Karpas-422 (cell line): Measurements from ENCODE around the gene FOLR1. TPM values are rescaled to one million over a fixed set of nuclear protein-coding genes. Genes with fewer than 3 reads are reported as not detected.
"Not testable (repeated sequence)": the region's sequence is repeated elsewhere in the genome, so short reads cannot be mapped to it uniquely, and the experiment has no call there.

Experiments used
- DNase-seq: peaks from one replicate; pipeline ENCODE4 v3.0.0-alpha.2; 2015
- H2AFZ ChIP-seq: fragments of 200-600 bp; sonication (generic); 2 replicates; pipeline ENCODE4 v1.6.1; 2014; ENCODE audit warnings: antibody characterized with exemption, low read length, mixed read lengths
- H3K27ac ChIP-seq: fragments of 200-600 bp; sonication (generic); 2 replicates; pipeline ENCODE4 v1.5.1; 2014; ENCODE audit warnings: mild to moderate bottlenecking, low read length, moderate library complexity
- H3K27me3 ChIP-seq: fragments of 200-600 bp; sonication (generic); 2 replicates; pipeline ENCODE4 v1.6.1; 2014; ENCODE audit warnings: low read length, mixed read lengths
- H3K36me3 ChIP-seq: fragments of 200-600 bp; sonication (generic); 2 replicates; pipeline ENCODE4 v1.6.1; 2014; ENCODE audit warnings: low read length, mixed read lengths; ENCODE audit not compliant: insufficient read depth
- H3K4me1 ChIP-seq: fragments of 200-600 bp; sonication (generic); 2 replicates; pipeline ENCODE4 v1.6.1; 2014; ENCODE audit warnings: mild to moderate bottlenecking, low read length, mixed read lengths
- H3K4me2 ChIP-seq: fragments of 200-600 bp; sonication (generic); 2 replicates; pipeline ENCODE4 v1.6.1; 2014; ENCODE audit warnings: low read length, low read depth, mild to moderate bottlenecking; ENCODE audit not compliant: poor library complexity, severe bottlenecking
- H3K4me3 ChIP-seq: fragments of 200-600 bp; sonication (generic); 2 replicates; pipeline ENCODE4 v1.5.1; 2014; ENCODE audit warnings: mild to moderate bottlenecking, antibody characterized with exemption, low read length, mixed read lengths
- H3K79me2 ChIP-seq: fragments of 200-600 bp; sonication (generic); 2 replicates; pipeline ENCODE4 v1.6.1; 2014; ENCODE audit warnings: mild to moderate bottlenecking, low read length, mixed read lengths
- H3K9ac ChIP-seq: fragments of 200-600 bp; sonication (generic); 2 replicates; pipeline ENCODE4 v1.6.0; 2014; ENCODE audit warnings: low read length
- H3K9me2 ChIP-seq: fragments of 200-600 bp; sonication (generic), shearing (Covaris generic); replicated peaks from 2 replicates; pipeline ENCODE4 v1.6.0; 2014; ENCODE audit warnings: mild to moderate bottlenecking, low read length, moderate library complexity; ENCODE audit not compliant: insufficient read depth
- H3K9me3 ChIP-seq: fragments of 300-700, 200-600 bp; sonication (generic); 2 replicates; pipeline ENCODE4 v1.6.1; 2014; ENCODE audit warnings: low read length, mixed read lengths
- H4K20me1 ChIP-seq: fragments of 200-600 bp; sonication (generic); 2 replicates; pipeline ENCODE4 v1.6.1; 2014; ENCODE audit warnings: mild to moderate bottlenecking, antibody characterized with exemption, low read length, low read depth; ENCODE audit not compliant: insufficient read depth
- total RNA-seq: library from RNA; depleted of rRNA; stranded (reverse); fragments of >200 nt; shearing (Covaris generic); gene quantifications from 2 replicates; pipeline ENCODE4 v1.2.3, GENCODE V29; 2014; ENCODE audit warnings: low replicate concordance

FOLR1 gene
- total RNA-seq, 1 experiment from 2014 or later, result not detected

DNA sequence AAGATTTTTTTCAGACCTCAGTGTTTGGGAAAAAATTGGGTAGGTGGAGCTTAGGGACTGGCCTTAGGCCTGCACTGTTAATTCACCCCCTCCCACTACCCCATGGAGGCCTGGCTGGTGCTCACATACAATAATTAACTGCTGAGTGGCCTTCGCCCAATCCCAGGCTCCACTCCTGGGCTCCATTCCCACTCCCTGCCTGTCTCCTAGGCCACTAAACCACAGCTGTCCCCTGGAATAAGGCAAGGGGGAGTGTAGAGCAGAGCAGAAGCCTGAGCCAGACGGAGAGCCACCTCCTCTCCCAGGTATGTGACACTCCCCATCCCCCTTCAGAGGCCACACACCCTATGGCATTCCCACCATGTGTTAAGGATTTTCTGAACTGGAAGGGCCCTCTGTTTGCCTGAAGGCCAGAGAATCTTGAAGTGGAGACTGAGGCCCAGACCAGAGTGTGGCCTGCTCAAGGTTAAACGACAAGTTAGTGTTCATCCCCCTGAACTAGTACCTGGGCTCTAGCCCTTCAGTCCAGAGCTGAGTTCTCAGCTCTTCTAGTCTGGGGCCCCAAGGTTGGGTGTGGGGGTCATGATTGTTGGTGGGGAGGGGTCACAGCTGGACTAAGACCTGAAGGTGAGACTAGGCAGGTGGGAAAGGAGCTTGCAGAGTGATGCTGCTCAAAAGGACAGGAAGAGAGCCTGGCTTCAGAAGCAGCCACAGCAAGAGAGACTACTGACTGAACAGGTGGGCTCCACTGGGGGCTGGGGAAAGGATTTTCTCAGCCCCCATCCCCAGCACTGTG is 2.3 kb upstream of the FOLR1 start:
- H3K79me2 ChIP-seq, result no peaks in the 10 kb centered on the region
- no peaks in the 10 kb centered on the region for H3K9me3 ChIP-seq
- no peaks in the 10 kb centered on the region for H3K27me3 ChIP-seq
- H4K20me1 ChIP-seq, result no peaks in the 10 kb centered on the region
- H3K4me1 ChIP-seq, result no peaks in the 10 kb centered on the region
- DNase-seq, result no peak
- H3K4me2 ChIP-seq, result no peak overlapping the region
- no peak overlapping the region for H3K9ac ChIP-seq
- no peaks in the 10 kb centered on the region for H3K36me3 ChIP-seq
- H2AFZ ChIP-seq, result no peak overlapping the region
- H3K4me3 ChIP-seq, result no peak overlapping the region
- no peak overlapping the region for H3K27ac ChIP-seq
- no peaks in the 10 kb centered on the region for H3K9me2 ChIP-seq

DNA sequence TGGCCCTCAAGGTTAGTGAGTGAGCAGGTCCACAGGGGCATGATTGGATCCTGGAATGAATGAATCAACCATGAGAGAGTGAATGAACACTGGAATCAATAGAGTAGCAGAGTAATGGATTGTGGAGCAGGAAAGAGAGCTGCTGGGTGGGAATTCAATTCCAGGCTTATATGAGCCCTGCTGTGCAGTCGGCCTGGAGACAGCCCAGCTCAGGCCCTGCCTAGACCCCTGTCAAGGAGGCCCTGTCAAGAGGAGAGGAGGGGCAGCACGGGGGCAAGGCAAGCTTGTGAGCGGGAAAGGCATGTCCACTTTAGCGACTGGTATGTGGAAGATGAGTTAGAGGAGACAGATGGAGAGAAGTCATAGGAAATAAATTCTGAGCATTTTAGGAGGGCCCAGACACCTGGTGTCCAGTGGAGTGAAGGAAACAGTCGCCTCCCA is 1.3 kb upstream of the FOLR1 start:
- H3K9ac ChIP-seq, result no peak overlapping the region
- H3K9me3 ChIP-seq, result no peaks in the 10 kb centered on the region
- H2AFZ ChIP-seq, result no peak overlapping the region
- H3K79me2 ChIP-seq, result no peaks in the 10 kb centered on the region
- H3K27me3 ChIP-seq, result no peaks in the 10 kb centered on the region
- H3K4me3 ChIP-seq, result no peak overlapping the region
- H4K20me1 ChIP-seq, result no peaks in the 10 kb centered on the region
- no peak overlapping the region for H3K27ac ChIP-seq
- no peaks in the 10 kb centered on the region for H3K4me1 ChIP-seq
- DNase-seq, result no peak
- H3K4me2 ChIP-seq, result no peak overlapping the region
- no peaks in the 10 kb centered on the region for H3K36me3 ChIP-seq
- H3K9me2 ChIP-seq, result no peaks in the 10 kb centered on the region

- no peaks in the 10 kb centered on the region for H3K27me3 ChIP-seq
- no peak overlapping the region for H3K27ac ChIP-seq
- no peak for DNase-seq
Observed at GRCh38 chr11:72195518-72196270, 3.8 kb downstream of the FOLR1 start.

GRCh38 chr11:72201445-72201844 is 9.5 kb downstream of the FOLR1 start:
- H3K27ac ChIP-seq, H3K9ac ChIP-seq, H3K4me3 ChIP-seq, H3K79me2 ChIP-seq, H2AFZ ChIP-seq, H3K4me2 ChIP-seq, DNase-seq, H4K20me1 ChIP-seq, H3K36me3 ChIP-seq, H3K9me2 ChIP-seq, H3K9me3 ChIP-seq, H3K27me3 ChIP-seq, H3K4me1 ChIP-seq: not testable (repeated sequence)

More at GRCh38 chr11:72195518-72196270, 3.8 kb downstream of the FOLR1 start:
- H2AFZ ChIP-seq, result no peak overlapping the region
- H3K9me3 ChIP-seq, result no peaks in the 10 kb centered on the region
- no peak overlapping the region for H3K9ac ChIP-seq
- no peak overlapping the region for H3K4me2 ChIP-seq
- no peaks in the 10 kb centered on the region for H3K36me3 ChIP-seq
- H4K20me1 ChIP-seq, result no peaks in the 10 kb centered on the region
- H3K9me2 ChIP-seq, result no peaks in the 10 kb centered on the region
- H3K4me3 ChIP-seq, result no peak overlapping the region
- H3K4me1 ChIP-seq, result no peaks in the 10 kb centered on the region
- no peaks in the 10 kb centered on the region for H3K79me2 ChIP-seq

GRCh38 chr11:72202571-72202970 is 10.6 kb downstream of the FOLR1 start:
- H3K79me2 ChIP-seq, result no peaks in the 10 kb centered on the region
- no peaks in the 10 kb centered on the region for H3K27me3 ChIP-seq
- H3K4me3 ChIP-seq, result no peak overlapping the region
- H3K9ac ChIP-seq, result no peak overlapping the region
- H4K20me1 ChIP-seq, result no peaks in the 10 kb centered on the region
- H3K9me3 ChIP-seq, result no peaks in the 10 kb centered on the region
- DNase-seq, result no peak
- no peaks in the 10 kb centered on the region for H3K9me2 ChIP-seq
- no peak overlapping the region for H2AFZ ChIP-seq
- no peak overlapping the region for H3K27ac ChIP-seq
- no peaks in the 10 kb centered on the region for H3K36me3 ChIP-seq
- no peak overlapping the region for H3K4me2 ChIP-seq
- no peaks in the 10 kb centered on the region for H3K4me1 ChIP-seq

DNA sequence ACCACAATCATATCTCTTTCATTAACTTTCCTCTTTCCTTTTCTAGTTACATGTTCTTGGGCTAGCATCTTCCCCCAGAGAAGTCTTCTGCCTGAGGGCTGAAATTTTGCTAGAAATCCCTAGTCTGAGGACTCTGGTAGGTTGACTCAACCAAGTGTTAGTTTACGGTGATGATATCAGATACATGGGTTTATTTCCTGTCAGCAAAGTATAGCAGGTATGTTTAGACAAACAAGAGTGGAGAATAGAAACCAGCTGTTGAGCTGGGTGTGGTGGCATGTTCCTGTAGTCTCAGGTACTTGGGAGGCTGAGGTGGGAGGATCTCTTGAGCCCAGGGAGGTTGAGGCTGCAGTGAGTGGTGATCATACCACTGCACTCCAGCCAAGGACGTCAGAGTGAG is 11.2 kb downstream of the FOLR1 start:
- H3K4me2 ChIP-seq, result no peak overlapping the region
- H3K36me3 ChIP-seq, result no peaks in the 10 kb centered on the region
- H3K9ac ChIP-seq, result no peak overlapping the region
- H3K4me1 ChIP-seq, result no peaks in the 10 kb centered on the region
- no peak for DNase-seq
- no peaks in the 10 kb centered on the region for H4K20me1 ChIP-seq
- H3K4me3 ChIP-seq, result no peak overlapping the region
- no peaks in the 10 kb centered on the region for H3K79me2 ChIP-seq
- no peak overlapping the region for H3K27ac ChIP-seq
- H2AFZ ChIP-seq, result no peak overlapping the region
- H3K9me3 ChIP-seq, result no peaks in the 10 kb centered on the region
- H3K27me3 ChIP-seq, result no peaks in the 10 kb centered on the region
- H3K9me2 ChIP-seq, result no peaks in the 10 kb centered on the region

DNA sequence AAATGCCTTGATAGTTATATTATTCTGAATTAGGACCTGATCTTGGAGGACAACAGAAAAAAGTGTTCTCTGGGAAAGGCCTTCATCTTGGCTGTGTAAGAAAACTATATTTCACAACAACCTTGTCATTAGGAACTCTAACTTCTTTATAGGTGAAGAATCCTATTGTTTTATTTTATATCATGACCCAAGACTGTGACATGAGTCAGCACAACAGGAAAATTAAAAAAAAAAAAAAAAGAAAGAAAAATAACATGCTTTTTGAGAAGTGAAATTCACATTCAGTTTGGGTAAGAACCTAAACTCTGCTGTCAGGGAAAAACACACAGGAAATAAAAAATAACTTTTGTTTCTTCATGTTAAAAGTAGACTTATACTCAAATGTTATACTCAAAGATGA is 12.9 kb downstream of the FOLR1 start:
- no peak for DNase-seq

GRCh38 chr11:72206794-72207193 is 14.9 kb downstream of the FOLR1 start:
- H3K27ac ChIP-seq, H3K4me3 ChIP-seq, H3K4me2 ChIP-seq, H2AFZ ChIP-seq, H4K20me1 ChIP-seq, H3K4me1 ChIP-seq, H3K9ac ChIP-seq, H3K9me2 ChIP-seq, H3K27me3 ChIP-seq, H3K36me3 ChIP-seq, H3K9me3 ChIP-seq, H3K79me2 ChIP-seq, DNase-seq: not testable (repeated sequence)

More for the DNA sequence above, 12.9 kb downstream of the FOLR1 start:
- Histone ChIP-seq H4K20me1 (no peaks in the 10 kb centered on the region), H3K9me2 (no peaks in the 10 kb centered on the region), H3K4me2 (no peak overlapping the region), H3K9me3 (no peaks in the 10 kb centered on the region; the same call in 1 of the 2 replicates), H2AFZ (no peak overlapping the region), H3K4me1 (no peaks in the 10 kb centered on the region), H3K79me2 (no peaks in the 10 kb centered on the region), H3K27ac (no peak overlapping the region), H3K27me3 (no peaks in the 10 kb centered on the region), H3K36me3 (no peaks in the 10 kb centered on the region), H3K9ac (no peak overlapping the region), H3K4me3 (no peak overlapping the region)
